HEK293 (cell line): ENCODE measurements around the gene PDE3B.

Source experiments
- CTCF ChIA-PET: fragments of 350-600 bp; formaldehyde crosslinking; extraction: SDS; loops from one replicate; lab custom pipeline; 2021; ENCODE audit warnings: antibody characterized with exemption; lab: Yijun Ruan, JAX
- POLR2A ChIA-PET: fragments of 300-600 bp; formaldehyde crosslinking; extraction: SDS; loops from one replicate; lab custom pipeline; 2020; ENCODE audit warnings: antibody characterized with exemption, inconsistent platforms; lab: Yijun Ruan, JAX
- H3K27ac ChIP-seq: fragments of 200-500 bp; sonication (Bioruptor generic); 2 replicates; pipeline ENCODE4 v1.5.1; 2014; ENCODE audit warnings: low read depth, low read length, control low read depth, inconsistent platforms; ENCODE audit errors: extremely low read depth
- H3K36me3 ChIP-seq, 2 experiments: fragments of 200-500 bp in 1 of 2; sonication (Bioruptor generic) in 1 of 2; 1 replicate in 1 of 2; 2 replicates in 1 of 2; pipeline ENCODE4 v1.5.1; 2014 to 2017; ENCODE audit warnings: inconsistent platforms in 2 of 2, low read length in 2 of 2; ENCODE audit not compliant: control insufficient read depth in 2 of 2, insufficient read depth in 1 of 2
- H3K4me1 ChIP-seq: fragments of 200-500 bp; sonication (Bioruptor generic); 2 replicates; pipeline ENCODE4 v1.5.1; 2014; ENCODE audit warnings: mild to moderate bottlenecking, low read length, inconsistent platforms; ENCODE audit not compliant: control insufficient read depth, insufficient read depth
- H3K4me3 ChIP-seq: 2 replicates; pipeline ENCODE4 v1.5.1; 2011; ENCODE audit warnings: low read depth, mild to moderate bottlenecking, control low read depth, low read length, moderate library complexity
- H3K9me3 ChIP-seq: fragments of 200-500 bp; sonication (Bioruptor generic); 2 replicates; pipeline ENCODE4 v1.5.1; 2014; ENCODE audit warnings: low read depth, low read length, inconsistent platforms; ENCODE audit not compliant: control insufficient read depth, insufficient read depth
- CTCF ChIP-seq: fragments of 450-650 bp; formaldehyde crosslinking; IDR thresholded peaks from 2 replicates; pipeline ENCODE4 v1.5.1; 2016; ENCODE audit warnings: missing biosample characterization, missing genetic modification characterization
- GLIS1 ChIP-seq: fragments of 450-650 bp; formaldehyde crosslinking; IDR thresholded peaks from 2 replicates; pipeline ENCODE4 v1.5.1; 2016; ENCODE audit warnings: missing biosample characterization, missing genetic modification characterization
- GLIS2 ChIP-seq: fragments of 450-650 bp; formaldehyde crosslinking; IDR thresholded peaks from 2 replicates; pipeline ENCODE4 v1.5.1; 2016; ENCODE audit warnings: missing biosample characterization, missing genetic modification characterization
- HOXC10 ChIP-seq: sonication (generic); formaldehyde crosslinking; IDR thresholded peaks from 2 replicates; pipeline ENCODE4 v1.8.1; 2023; ENCODE audit warnings: mild to moderate bottlenecking, missing genetic modification reagents
- PATZ1 ChIP-seq: fragments of 450-650 bp; formaldehyde crosslinking; IDR thresholded peaks from 2 replicates; pipeline ENCODE4 v1.5.1; 2016; ENCODE audit warnings: missing biosample characterization, missing genetic modification characterization
- SCRT1 ChIP-seq: fragments of 450-650 bp; formaldehyde crosslinking; IDR thresholded peaks from 2 replicates; pipeline ENCODE4 v1.5.1; 2016; ENCODE audit warnings: missing biosample characterization, missing genetic modification characterization, borderline replicate concordance
- SP2 ChIP-seq: fragments of 450-650 bp; formaldehyde crosslinking; IDR thresholded peaks from 2 replicates; pipeline ENCODE4 v1.5.1; 2016; ENCODE audit warnings: missing biosample characterization, missing genetic modification characterization
- TRIM28 ChIP-seq: IDR thresholded peaks from 2 replicates; pipeline ENCODE4 v1.6.1; 2011; ENCODE audit warnings: low read length, control low read depth, borderline replicate concordance
- YY1 ChIP-seq: fragments of 450-650 bp; formaldehyde crosslinking; IDR thresholded peaks from 2 replicates; pipeline ENCODE4 v1.5.1; 2018; ENCODE audit warnings: missing biosample characterization, missing genetic modification characterization
- ZBTB17 ChIP-seq: fragments of 450-650 bp; formaldehyde crosslinking; IDR thresholded peaks from 2 replicates; pipeline ENCODE4 v1.5.1; 2016; ENCODE audit warnings: missing biosample characterization, missing genetic modification characterization
- ZBTB20 ChIP-seq: fragments of 450-650 bp; formaldehyde crosslinking; IDR thresholded peaks from 2 replicates; pipeline ENCODE4 v1.5.1; 2016; ENCODE audit warnings: missing biosample characterization, missing genetic modification characterization
- ZBTB48 ChIP-seq: fragments of 450-650 bp; formaldehyde crosslinking; IDR thresholded peaks from 2 replicates; pipeline ENCODE4 v1.5.1; 2016; ENCODE audit warnings: missing biosample characterization, missing genetic modification characterization
- ZBTB7A ChIP-seq: fragments of 450-650 bp; formaldehyde crosslinking; IDR thresholded peaks from 2 replicates; pipeline ENCODE4 v1.5.1; 2016; ENCODE audit warnings: low read depth, missing biosample characterization, missing genetic modification characterization
- ZFHX2 ChIP-seq: fragments of 450-650 bp; formaldehyde crosslinking; conservative IDR thresholded peaks from 2 replicates; pipeline ENCODE4 v1.5.1; 2016; ENCODE audit warnings: missing biosample characterization, missing genetic modification characterization
- ZNF10 ChIP-seq: fragments of 450-650 bp; formaldehyde crosslinking; IDR thresholded peaks from 2 replicates; pipeline ENCODE4 v1.5.1; 2017; ENCODE audit warnings: missing biosample characterization, missing genetic modification characterization
- ZNF121 ChIP-seq: fragments of 450-650 bp; formaldehyde crosslinking; IDR thresholded peaks from 2 replicates; pipeline ENCODE4 v1.5.1; 2016; ENCODE audit warnings: missing biosample characterization, missing genetic modification characterization
- ZNF146 ChIP-seq: fragments of 450-650 bp; formaldehyde crosslinking; IDR thresholded peaks from 2 replicates; pipeline ENCODE4 v1.5.1; 2016; ENCODE audit warnings: missing biosample characterization, missing genetic modification characterization
- ZNF350 ChIP-seq: fragments of 450-650 bp; formaldehyde crosslinking; IDR thresholded peaks from 2 replicates; pipeline ENCODE4 v1.5.0; 2017; ENCODE audit warnings: missing biosample characterization, mild to moderate bottlenecking, missing genetic modification characterization
- ZNF530 ChIP-seq: fragments of 450-650 bp; formaldehyde crosslinking; IDR thresholded peaks from 2 replicates; pipeline ENCODE4 v1.5.1; 2016; ENCODE audit warnings: low read depth, missing biosample characterization, missing genetic modification characterization
- ZNF555 ChIP-seq: fragments of 450-650 bp; formaldehyde crosslinking; conservative IDR thresholded peaks from 2 replicates; pipeline ENCODE4 v1.5.1; 2017; ENCODE audit warnings: missing biosample characterization, mild to moderate bottlenecking, missing genetic modification characterization, inconsistent platforms
- ZNF707 ChIP-seq: fragments of 450-650 bp; formaldehyde crosslinking; IDR thresholded peaks from 2 replicates; pipeline ENCODE4 v1.5.1; 2016; ENCODE audit warnings: missing biosample characterization, missing genetic modification characterization
- TF ChIP-seq, protein P1 (sequence below): fragments of 450-650 bp; formaldehyde crosslinking; IDR thresholded peaks from 2 replicates; pipeline ENCODE4 v1.5.1; 2016; ENCODE audit warnings: missing biosample characterization, missing genetic modification characterization
- TF ChIP-seq, protein P2 (sequence below): fragments of 450-650 bp; formaldehyde crosslinking; IDR thresholded peaks from 2 replicates; pipeline ENCODE4 v1.5.1; 2017; ENCODE audit warnings: missing biosample characterization, missing genetic modification characterization

PDE3B gene

GRCh38 chr11:14906993-14907392, 263.4 kb downstream of the PDE3B start:
- CTCF ChIA-PET = interaction anchor here (0.5 to 5.6 kb wide), 42 partner anchors 9 to 1028 kb away, joined by 3 to 143 read pairs (median 6); partner anchors contain the start of genes CALCB and CYP2R1
- H3K27ac ChIP-seq = no peak overlapping the region
- no peaks in the 10 kb centered on the region for H3K36me3 ChIP-seq
- H3K4me1 ChIP-seq = no peaks in the 10 kb centered on the region
- TF ChIP-seq ZBTB48 (tag by site-specific recombination) (no peak), ZBTB7A (tag by site-specific recombination) (no peak), ZNF707 (tag by site-specific recombination) (no peak), SP2 (tag by site-specific recombination) (no peak), ZNF146 (no peak), ZBTB20 (tag by site-specific recombination) (no peak)
- POLR2A ChIA-PET = interaction anchor here (1.4 to 2.3 kb wide), 3 partner anchors 15 to 387 kb away, joined by 4 to 12 read pairs (median 7); partner anchors contain the start of genes CALCB, CYP2R1 and PSMA1
- H3K4me3 ChIP-seq = no peak overlapping the region
- no peaks in the 10 kb centered on the region for H3K9me3 ChIP-seq

DNA sequence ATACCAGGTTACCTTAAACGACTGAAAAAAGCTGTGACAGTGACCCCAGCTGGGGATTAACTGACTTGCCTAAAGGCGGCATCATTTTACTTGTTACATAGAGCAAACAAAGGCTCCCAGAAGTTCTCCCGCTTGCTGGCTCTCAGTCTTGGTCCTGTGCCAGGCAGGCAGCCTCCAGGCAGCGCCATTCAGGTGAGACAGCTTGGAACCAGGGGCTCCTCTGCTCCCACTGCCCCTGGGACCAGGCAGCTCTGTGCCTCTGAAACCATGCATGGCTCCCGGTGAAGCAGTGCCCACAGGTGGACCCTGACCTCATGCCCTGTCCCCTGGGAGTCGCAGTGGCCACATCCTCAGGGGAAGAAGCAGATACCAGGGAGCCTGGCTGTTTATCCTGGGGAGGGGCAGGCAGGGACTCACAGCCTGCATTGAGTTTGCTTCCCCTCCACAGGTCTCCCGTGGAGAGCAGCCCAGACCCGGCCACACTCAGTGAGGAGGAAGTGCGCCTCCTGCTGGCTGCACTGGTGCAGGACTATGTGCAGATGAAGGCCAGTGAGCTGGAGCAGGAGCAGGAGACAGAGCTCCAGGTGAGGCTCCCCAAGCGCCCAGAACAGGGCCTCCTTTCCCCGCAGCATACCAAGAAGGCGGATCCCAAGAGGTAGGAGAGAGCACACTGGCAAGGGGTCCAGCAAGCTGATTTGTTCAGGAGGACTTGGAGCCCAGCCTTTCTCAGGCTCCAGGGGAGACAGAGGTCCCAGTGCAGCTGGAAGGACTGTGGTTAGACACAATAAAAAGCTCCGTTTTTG, 264.0 kb downstream of the PDE3B start:
- Histone ChIP-seq H3K4me3 (no peak overlapping the region), H3K27ac (no peak overlapping the region), H3K9me3 (no peaks in the 10 kb centered on the region), H3K4me1 (no peaks in the 10 kb centered on the region), H3K36me3 (no peaks in the 10 kb centered on the region)
- POLR2A ChIA-PET = interaction anchor here (0.8 to 2.3 kb wide), 5 partner anchors 16 to 387 kb away, joined by 3 to 12 read pairs (median 7); partner anchors contain the start of genes CALCB, CYP2R1 and PSMA1
- CTCF ChIA-PET = interaction anchor here (0.5 to 5.6 kb wide), 88 partner anchors 9 to 1212 kb away, joined by 3 to 143 read pairs (median 4); partner anchors contain the start of genes CALCB and CYP2R1
- TF ChIP-seq ZNF121 (tag by site-specific recombination) (no peak), ZNF350 (tag by site-specific recombination) (no peak), TRIM28 (peak; percentile 44; the same call in 1 of the 2 replicates), ZNF555 (tag by site-specific recombination) (no peak), ZBTB7A (tag by site-specific recombination) (no peak), GLIS1 (tag by site-specific recombination) (peak; percentile 50), ZNF10 (tag by site-specific recombination) (no peak), HOXC10 (CRISPR knock-in tag) (no peak), ZNF530 (tag by site-specific recombination) (no peak), CTCF (tag by site-specific recombination) (peak; percentile 64), PATZ1 (tag by site-specific recombination) (peak; percentile 37; the same call in 1 of the 2 replicates), ZBTB17 (tag by site-specific recombination) (peak; percentile 37; the same call in 1 of the 2 replicates), YY1 (no peak), GLIS2 (tag by site-specific recombination) (0 out of 2 replicates have a peak, but pooled peaks have one; percentile 12), SCRT1 (tag by site-specific recombination) (peak; percentile 90), ZFHX2 (tag by site-specific recombination) (no peak)
- TF ChIP-seq, protein P1, sequence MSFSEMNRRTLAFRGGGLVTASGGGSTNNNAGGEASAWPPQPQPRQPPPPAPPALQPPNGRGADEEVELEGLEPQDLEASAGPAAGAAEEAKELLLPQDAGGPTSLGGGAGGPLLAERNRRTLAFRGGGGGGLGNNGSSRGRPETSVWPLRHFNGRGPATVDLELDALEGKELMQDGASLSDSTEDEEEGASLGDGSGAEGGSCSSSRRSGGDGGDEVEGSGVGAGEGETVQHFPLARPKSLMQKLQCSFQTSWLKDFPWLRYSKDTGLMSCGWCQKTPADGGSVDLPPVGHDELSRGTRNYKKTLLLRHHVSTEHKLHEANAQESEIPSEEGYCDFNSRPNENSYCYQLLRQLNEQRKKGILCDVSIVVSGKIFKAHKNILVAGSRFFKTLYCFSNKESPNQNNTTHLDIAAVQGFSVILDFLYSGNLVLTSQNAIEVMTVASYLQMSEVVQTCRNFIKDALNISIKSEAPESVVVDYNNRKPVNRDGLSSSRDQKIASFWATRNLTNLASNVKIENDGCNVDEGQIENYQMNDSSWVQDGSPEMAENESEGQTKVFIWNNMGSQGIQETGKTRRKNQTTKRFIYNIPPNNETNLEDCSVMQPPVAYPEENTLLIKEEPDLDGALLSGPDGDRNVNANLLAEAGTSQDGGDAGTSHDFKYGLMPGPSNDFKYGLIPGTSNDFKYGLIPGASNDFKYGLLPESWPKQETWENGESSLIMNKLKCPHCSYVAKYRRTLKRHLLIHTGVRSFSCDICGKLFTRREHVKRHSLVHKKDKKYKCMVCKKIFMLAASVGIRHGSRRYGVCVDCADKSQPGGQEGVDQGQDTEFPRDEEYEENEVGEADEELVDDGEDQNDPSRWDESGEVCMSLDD (tag by site-specific recombination) = no peak
- TF ChIP-seq, protein P2, sequence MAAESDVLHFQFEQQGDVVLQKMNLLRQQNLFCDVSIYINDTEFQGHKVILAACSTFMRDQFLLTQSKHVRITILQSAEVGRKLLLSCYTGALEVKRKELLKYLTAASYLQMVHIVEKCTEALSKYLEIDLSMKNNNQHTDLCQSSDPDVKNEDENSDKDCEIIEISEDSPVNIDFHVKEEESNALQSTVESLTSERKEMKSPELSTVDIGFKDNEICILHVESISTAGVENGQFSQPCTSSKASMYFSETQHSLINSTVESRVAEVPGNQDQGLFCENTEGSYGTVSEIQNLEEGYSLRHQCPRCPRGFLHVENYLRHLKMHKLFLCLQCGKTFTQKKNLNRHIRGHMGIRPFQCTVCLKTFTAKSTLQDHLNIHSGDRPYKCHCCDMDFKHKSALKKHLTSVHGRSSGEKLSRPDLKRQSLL = peak; percentile 35; the same call in 1 of the 2 replicates
